GM12875 (cell line): ENCODE measurements around the gene WTAP.
"Not testable (repeated sequence)": the region's sequence is repeated elsewhere in the genome, so short reads cannot be mapped to it uniquely, and the experiment has no call there.

Experiments
- H3K4me3 ChIP-seq: one replicate; pipeline ENCODE4 v1.5.1; 2011; ENCODE audit warnings: low read depth, low read length, control low read depth
- CTCF ChIP-seq: IDR thresholded peaks from 2 replicates; pipeline ENCODE4 v1.5.1; 2011; ENCODE audit warnings: low read depth, mild to moderate bottlenecking, control low read depth, inconsistent platforms, low read length, moderate library complexity, borderline replicate concordance; ENCODE audit not compliant: insufficient read depth

WTAP gene

GRCh38 chr6:159715166-159715565, 12.1 kb upstream of the WTAP start:
- no peak overlapping the region for H3K4me3 ChIP-seq
- no peak for TF ChIP-seq CTCF

GRCh38 chr6:159715605-159716004, 11.7 kb upstream of the WTAP start:
- no peak overlapping the region for H3K4me3 ChIP-seq
- no peak for TF ChIP-seq CTCF

DNA sequence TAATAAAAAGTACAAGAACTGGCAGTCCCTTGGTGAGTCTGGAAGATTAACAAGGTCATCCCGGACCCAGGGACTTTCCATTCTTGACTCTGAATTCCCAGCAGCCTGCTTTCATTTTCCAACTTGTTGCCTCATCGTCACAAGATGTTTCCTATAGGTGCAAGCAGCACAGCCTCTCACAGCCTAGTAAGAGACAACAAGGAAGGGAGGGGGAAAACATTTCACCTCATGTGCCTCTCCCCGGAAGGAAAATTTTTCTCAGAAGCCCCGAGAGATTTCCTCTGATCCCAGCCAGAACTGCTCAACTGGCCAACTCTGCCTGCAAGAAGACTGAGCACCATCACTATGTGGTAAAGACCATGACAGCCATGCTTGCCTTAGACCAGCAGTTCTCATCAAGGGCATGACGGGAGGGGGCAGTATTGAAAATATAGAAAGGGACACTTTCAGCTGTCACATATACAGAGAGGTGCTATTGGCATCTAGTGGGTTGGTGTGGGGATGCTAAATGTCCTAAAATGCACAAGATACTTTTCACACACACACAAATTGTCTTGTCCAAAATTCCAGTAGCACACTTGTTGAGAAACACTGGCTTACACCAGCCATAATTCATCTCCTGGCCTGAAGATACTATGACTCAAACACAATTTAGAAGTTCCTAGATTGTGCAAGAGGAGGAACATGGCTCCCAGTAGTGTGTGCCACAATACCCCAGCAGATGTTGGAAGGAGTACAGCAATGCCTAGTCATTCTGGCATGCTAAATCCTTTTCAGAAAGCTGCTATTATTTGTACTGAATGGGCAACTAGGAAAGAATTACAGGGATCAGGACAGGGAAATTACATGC, 10.8 kb upstream of the WTAP start:
- no peak overlapping the region for H3K4me3 ChIP-seq
- no peak for TF ChIP-seq CTCF

DNA sequence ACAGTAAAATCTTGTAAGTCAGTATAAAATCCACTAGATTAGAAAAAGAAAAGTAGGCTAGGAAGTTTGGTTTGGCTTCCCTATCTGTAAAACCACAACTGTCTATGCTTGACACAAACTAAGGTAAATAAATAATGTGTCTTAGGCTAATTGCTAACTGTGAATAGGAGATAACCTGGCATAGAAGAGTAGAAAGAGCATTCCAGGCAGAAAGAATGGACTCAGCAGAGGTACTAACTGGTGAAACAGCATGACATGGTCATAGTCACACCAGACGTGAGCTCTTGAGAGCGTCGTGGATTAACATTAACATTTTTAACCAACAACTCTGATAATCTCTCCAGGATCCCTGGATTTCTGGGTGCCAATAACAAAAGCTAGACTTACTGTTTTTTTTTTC, 8.7 kb upstream of the WTAP start:
- H3K4me3 ChIP-seq: no peak overlapping the region
- no peak for TF ChIP-seq CTCF

- H3K4me3 ChIP-seq: no peak overlapping the region
- no peak for TF ChIP-seq CTCF
Measured at GRCh38 chr6:159719287-159719686, 8.0 kb upstream of the WTAP start.

DNA sequence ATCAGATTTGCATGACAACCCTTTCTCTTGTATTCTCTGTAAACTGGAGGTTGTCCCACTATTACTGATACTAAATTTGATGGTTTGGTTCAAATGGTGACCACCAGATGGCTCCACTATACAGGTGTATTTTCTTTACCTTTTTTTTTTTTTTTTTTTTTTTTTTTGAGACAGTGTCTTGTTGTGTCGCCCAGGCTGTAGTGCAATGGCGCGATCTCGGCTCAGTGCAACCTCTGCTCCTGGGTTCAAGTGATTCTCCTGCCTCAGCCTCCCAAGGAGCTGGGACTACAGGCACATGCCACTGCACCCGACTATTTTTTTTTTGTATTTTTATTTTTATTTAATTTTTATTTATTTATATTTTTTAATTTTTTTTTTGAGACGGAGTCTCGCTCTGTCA, 6.6 kb upstream of the WTAP start:
- H3K4me3 ChIP-seq: no peak overlapping the region
- peak; percentile 24; the same call in 1 of the 2 replicates for TF ChIP-seq CTCF

GRCh38 chr6:159721981-159722380, 5.3 kb upstream of the WTAP start:
- not testable (repeated sequence) for H3K4me3 ChIP-seq
